Immature natural killer cell (primary cell): ENCODE measurements around the gene P2RX7. TPM values are rescaled to one million over a fixed set of nuclear protein-coding genes. Genes with fewer than 3 reads are reported as not detected.

Experiments
- DNase-seq, 3 donors: peaks; one replicate each; pipeline ENCODE4 v3.0.0; 2022; ENCODE audit warnings: mixed read lengths in 1 of 3
- H3K27ac Mint-ChIP-seq, 6 donors: one replicate each; pipeline ENCODE4 v1.8.0; 2020; ENCODE audit warnings: mixed read lengths in 6 of 6, mild to moderate bottlenecking in 5 of 6, inconsistent platforms in 4 of 6, moderate library complexity in 3 of 6
- H3K27me3 Mint-ChIP-seq, 3 donors: one replicate each; pipeline ENCODE4 v1.8.0; 2020 to 2021; ENCODE audit warnings: low read depth in 3 of 3, mild to moderate bottlenecking in 3 of 3, mixed read lengths in 3 of 3, moderate library complexity in 3 of 3, inconsistent platforms in 1 of 3
- H3K36me3 Mint-ChIP-seq, 3 donors: one replicate each; pipeline ENCODE4 v1.8.0; 2020; ENCODE audit warnings: mixed read lengths in 3 of 3, inconsistent platforms in 2 of 3, mild to moderate bottlenecking in 2 of 3
- H3K4me1 Mint-ChIP-seq, 2 donors: one replicate each; pipeline ENCODE4 v1.8.0; 2020; ENCODE audit warnings: inconsistent platforms in 2 of 2, mild to moderate bottlenecking in 2 of 2, mixed read lengths in 2 of 2, moderate library complexity in 1 of 2
- H3K4me3 Mint-ChIP-seq, 5 donors: one replicate each; pipeline ENCODE4 v1.8.0; 2020; ENCODE audit warnings: mild to moderate bottlenecking in 5 of 5, mixed read lengths in 5 of 5, inconsistent platforms in 3 of 5, moderate library complexity in 3 of 5
- H3K9me3 Mint-ChIP-seq, 6 donors: one replicate each; pipeline ENCODE4 v1.8.0; 2020; ENCODE audit warnings: mild to moderate bottlenecking in 6 of 6, mixed read lengths in 6 of 6, inconsistent platforms in 4 of 6, moderate library complexity in 3 of 6
- polyA plus RNA-seq, 3 donors: library from polyadenylated mRNA; unstranded; fragments of 300-500 nt; fragmentation: Illumina TruSeq; gene quantifications; one replicate each; pipeline ENCODE4 v1.2.3, GENCODE V29; 2021

Gene P2RX7
- 10 to 100 TPM in 2 of 3 donors, 1 to 10 TPM in 1; 7.5 to 17.4 (median 12.9) TPM for polyA plus RNA-seq

DNA sequence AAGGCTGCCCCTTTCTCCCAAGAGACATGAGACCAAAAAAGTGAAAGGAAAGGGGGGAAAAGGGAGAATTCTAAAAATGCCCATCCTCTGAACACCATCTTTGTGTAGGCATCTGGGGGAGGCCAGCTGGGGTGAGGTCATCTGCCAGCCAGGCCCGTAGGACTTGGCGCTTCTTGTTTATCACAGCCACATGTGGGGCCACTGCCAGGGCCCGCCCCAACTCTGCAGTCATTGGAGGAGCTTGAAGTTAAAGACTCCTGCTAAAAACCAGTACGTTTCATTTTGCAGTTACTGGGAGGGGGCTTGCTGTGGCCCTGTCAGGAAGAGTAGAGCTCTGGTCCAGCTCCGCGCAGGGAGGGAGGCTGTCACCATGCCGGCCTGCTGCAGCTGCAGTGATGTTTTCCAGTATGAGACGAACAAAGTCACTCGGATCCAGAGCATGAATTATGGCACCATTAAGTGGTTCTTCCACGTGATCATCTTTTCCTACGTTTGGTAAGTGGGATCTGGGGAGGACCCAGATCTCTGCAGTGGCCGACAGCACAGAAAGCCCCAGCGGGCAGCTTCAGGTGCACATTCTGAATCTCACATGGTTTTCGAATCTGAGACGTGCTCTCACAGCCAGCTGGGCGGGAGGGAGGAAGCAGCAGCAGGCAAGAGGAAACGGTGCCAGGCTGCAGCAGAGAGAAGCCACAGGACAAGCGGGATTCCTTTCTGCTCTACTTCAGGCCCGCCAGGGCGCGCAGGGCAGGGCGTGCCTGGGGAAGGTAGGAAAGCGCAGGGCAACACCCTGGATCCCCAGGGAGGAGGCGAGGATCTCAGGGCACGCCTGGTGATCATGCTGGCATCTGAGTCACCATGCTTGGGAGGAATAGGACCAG is at the start of gene P2RX7:
Gene P2RX7 (plus strand): TSS at position 276 of the 881 bp plus-strand sequence. CDS start 95 bp downstream, at position 371.
- peak; percentile 34 to 42 (median 35) for DNase-seq
- H3K36me3 Mint-ChIP-seq = peaks cover 0 to 5% (median 4%) of the 10 kb centered on the region in 3 donors
- H3K4me3 Mint-ChIP-seq = peak within 1 kb of the TSS; percentile 90 to 98 (median 93)
- peaks cover 61 to 77% of the 10 kb centered on the region in 2 donors for H3K4me1 Mint-ChIP-seq
- peaks cover 0 to 16% (median 4%) of the 10 kb centered on the region in 3 donors for H3K27me3 Mint-ChIP-seq
- no peaks in the 10 kb centered on the region for H3K9me3 Mint-ChIP-seq
- peak within 1 kb of the TSS; percentile 79 to 90 (median 88) for H3K27ac Mint-ChIP-seq

DNA sequence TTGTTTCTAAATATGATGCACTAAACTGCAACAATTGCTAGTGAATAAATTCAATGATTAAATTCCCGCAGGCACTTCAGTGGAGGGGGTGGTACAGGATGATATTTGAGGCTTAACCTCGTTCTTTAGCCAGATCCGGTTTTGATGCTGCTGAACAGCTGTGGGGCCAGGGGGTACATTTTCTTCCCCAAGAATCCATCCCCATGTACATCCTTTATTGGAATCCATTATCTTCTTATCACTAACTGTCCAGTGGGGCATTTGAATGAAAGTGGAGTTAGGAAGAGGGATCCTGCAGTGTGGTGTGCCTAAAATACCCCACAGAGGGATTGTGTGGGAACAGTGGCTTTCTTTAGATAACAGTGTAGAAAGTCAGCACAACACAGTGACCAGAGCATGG is 48.4 kb upstream of the P2RX7 start:
- no peak overlapping the region for H3K4me3 Mint-ChIP-seq
- H3K9me3 Mint-ChIP-seq = no peaks in the 10 kb centered on the region
- H3K4me1 Mint-ChIP-seq = peaks cover 15 to 25% of the 10 kb centered on the region in 2 donors
- H3K36me3 Mint-ChIP-seq = no peaks in the 10 kb centered on the region
- H3K27me3 Mint-ChIP-seq = peaks cover 1 to 2% (median 2%) of the 10 kb centered on the region in 3 donors
- no peak for DNase-seq
- H3K27ac Mint-ChIP-seq = no peak overlapping the region

DNA sequence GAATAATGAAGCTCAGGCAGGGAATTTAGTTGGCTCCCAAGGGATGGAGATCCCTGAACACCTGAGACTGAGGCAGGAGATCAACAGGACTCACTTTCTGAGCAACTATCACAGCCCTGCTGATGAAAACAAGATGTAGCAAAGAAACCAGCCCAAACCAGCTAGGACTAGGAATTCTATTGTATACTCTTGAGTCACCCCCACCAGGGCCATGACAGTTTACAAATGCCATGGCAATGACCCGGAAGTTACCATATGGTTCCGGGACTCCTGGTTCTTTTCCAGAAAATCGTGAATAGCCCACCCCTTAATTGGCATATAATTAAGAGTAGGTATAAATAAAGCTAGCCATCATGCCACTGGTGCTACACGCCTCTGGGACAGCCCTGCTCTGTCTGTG is 47.6 kb upstream of the P2RX7 start:
- Mint-ChIP-seq H3K36me3 (no peaks in the 10 kb centered on the region), H3K4me3 (no peak overlapping the region), H3K27me3 (peaks cover 1 to 2% (median 2%) of the 10 kb centered on the region in 3 donors), H3K4me1 (peaks cover 17 to 25% of the 10 kb centered on the region in 2 donors), H3K9me3 (no peaks in the 10 kb centered on the region), H3K27ac (no peak overlapping the region)
- DNase-seq = no peak

DNA sequence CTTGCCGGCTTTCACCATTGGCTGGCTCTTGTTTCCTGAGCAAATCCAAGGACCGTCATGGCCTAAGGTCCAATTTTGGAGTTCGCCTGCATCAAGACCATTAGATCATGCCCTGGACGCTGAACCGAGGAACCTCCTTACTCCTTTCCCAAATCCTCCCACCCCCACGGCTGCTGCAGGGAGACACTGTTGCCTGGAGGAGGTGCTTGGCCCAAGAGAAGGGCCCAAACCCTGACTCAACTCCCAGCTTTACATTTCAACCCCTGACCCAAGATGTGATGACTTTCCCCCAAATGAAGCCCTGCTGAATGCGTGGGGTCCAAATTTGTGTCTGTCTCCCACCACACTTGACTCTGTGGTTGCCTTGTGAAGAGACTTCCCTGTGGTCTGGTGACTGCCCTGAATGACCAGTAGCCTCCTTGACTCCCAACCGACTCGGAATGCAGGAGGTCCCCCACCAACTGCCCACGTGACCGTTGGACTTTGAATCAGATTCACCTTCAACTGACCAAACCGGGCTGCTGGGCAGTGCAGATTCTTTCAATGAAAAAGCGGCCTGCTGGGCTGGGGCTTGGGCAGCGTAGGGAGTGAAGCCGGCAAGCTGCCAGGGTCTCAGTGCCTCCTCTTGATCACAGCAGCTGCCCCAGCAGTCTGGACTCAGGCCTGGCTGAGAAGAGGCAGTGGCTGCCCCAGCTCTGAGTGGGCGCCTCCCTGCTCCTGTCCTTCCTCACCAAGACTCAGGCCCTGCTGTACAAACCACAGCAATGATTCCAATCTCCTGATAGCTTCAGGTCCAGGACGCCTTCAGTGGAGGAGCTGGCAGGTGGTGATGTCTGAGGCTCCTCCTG is 46.9 kb upstream of the P2RX7 start:
- H3K27me3 Mint-ChIP-seq = peaks cover 1 to 6% (median 2%) of the 10 kb centered on the region in 3 donors
- no peak overlapping the region for H3K4me3 Mint-ChIP-seq
- H3K27ac Mint-ChIP-seq = no peak overlapping the region
- H3K4me1 Mint-ChIP-seq = peaks cover 18 to 25% of the 10 kb centered on the region in 2 donors
- no peak for DNase-seq
- no peaks in the 10 kb centered on the region for H3K9me3 Mint-ChIP-seq
- no peaks in the 10 kb centered on the region for H3K36me3 Mint-ChIP-seq

DNA sequence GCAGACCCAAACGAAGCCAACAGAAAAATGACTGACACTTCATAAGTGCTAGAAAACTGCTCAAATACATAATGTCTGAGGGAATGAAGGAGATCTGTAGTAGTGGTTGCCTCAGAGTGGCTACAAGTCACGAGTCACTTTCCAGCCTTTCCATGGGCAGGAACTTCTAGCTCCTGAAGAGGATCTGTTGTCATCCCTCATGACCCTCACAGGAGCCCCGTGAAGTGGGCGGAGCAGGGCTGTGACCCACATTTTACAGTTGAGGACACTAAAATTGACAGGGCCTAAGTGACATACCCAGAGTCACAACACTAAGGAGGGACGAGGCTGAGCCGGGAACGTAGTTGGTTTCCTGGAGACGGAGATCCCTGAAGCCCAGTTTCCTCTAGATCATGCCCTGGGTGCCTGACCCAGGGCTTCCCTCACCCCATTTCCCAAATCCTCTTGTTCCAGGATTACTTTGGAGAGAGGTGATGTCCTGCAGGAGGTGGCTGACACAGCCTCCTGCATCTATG is 45.8 kb upstream of the P2RX7 start:
- Mint-ChIP-seq H3K4me3 (no peak overlapping the region), H3K27me3 (peaks cover 1 to 3% (median 2%) of the 10 kb centered on the region in 3 donors), H3K36me3 (no peaks in the 10 kb centered on the region), H3K9me3 (no peaks in the 10 kb centered on the region), H3K27ac (peak overlapping the region in 1 of 6 donors; percentile 47), H3K4me1 (peaks cover 28 to 36% of the 10 kb centered on the region in 2 donors)
- no peak for DNase-seq

DNA sequence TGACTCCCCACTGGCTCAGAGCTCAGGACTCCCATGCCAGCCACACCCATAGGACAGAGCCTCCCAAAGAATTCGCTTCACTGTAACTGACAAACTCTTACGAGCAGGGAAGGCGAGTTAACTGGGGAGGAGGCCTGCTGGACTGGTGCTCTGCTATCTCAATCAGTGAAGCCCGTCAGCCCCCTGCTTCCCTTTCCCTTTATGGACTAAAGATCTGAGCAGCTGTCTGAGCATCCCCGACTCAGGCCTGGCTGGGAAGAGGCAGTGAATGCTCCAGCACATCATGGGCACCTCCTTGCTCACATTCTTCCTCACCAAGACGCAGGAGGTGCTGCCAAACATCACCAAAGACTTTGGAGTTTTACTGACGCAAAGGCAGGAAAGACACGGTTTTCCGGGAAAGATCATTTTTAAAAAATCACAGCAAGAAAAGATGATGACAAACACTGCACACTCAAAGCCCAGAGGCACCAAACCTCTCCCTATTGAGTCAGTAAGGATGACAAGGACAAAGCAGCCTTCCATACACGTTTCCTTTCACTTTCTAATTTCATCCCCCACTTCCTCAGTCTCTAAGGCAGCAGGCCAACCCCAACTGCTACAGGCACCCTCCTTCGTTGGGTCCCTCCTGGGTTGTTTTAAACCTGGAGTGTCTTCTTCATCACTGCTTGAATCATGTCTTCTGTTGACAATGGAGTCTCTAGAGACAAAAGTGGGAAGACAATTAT is 45.0 kb upstream of the P2RX7 start:
- Mint-ChIP-seq H3K27ac (peak overlapping the region in 3 of 6 donors; percentile 47 to 80 (median 47)), H3K36me3 (no peaks in the 10 kb centered on the region), H3K4me3 (no peak overlapping the region), H3K9me3 (no peaks in the 10 kb centered on the region), H3K27me3 (peaks cover 1 to 3% (median 2%) of the 10 kb centered on the region in 3 donors), H3K4me1 (peaks cover 36 to 44% of the 10 kb centered on the region in 2 donors)
- no peak for DNase-seq

DNA sequence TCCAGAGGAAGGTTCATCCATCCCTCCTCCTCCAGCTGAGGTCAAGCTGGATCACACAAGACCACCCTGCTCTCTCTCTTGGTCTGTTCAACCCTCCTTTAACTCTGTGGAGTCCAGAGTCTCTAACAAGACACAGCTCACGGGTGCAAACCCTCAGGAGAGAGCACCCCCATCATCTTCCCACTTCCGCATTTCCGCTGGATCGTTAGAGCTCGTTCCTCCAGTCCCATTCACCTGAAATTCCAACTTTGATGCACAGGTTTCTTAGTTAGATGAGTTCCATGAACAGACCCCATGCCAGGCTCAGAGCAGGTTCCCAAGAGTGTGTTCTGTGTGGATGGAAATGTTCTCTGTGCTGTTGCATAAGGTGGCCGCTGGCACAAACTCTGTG is 44.5 kb upstream of the P2RX7 start:
- Mint-ChIP-seq H3K27me3 (peaks cover 3 to 6% (median 5%) of the 10 kb centered on the region in 3 donors), H3K4me3 (no peak overlapping the region), H3K4me1 (peaks cover 41 to 50% of the 10 kb centered on the region in 2 donors), H3K9me3 (no peaks in the 10 kb centered on the region), H3K27ac (no peak overlapping the region), H3K36me3 (no peaks in the 10 kb centered on the region)
- no peak for DNase-seq

DNA sequence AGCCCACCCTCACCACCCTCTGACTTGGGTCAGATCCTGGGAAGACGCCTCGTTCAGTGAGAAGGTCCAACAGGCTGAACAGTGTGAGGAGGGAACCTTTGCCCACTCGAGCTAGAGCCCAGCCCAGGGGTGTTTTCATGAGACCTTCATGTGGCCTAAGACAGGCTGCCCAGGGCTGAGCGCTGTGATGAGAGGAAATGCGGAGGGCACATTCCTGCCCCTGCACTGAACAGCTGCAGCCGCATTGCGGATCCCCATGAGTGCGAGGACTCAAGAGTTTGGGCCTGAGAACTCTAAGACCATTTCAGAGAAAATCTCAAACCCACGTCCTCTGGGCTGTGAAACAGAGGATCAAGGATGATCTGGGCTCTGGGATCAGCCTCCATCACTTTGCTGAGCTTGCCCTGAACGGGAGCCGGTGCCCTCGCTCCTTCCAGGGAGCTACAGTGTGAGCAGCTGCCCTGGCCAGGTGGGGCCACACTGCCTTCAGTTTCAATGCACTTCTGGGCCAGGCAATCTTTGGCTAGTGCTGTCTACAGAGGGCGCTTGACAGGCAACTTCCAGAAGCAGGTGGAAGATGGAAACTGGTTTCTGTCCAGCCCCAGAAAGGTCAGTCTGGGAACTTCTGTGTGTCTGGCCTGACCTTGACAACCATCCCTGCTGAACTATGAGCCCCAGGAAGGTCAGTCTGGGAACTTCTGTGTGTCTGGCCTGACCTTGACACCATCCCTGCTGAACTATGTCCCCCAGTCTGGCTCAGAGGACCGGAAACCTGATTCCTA is 43.5 kb upstream of the P2RX7 start:
- H3K4me1 Mint-ChIP-seq = peaks cover 47 to 57% of the 10 kb centered on the region in 2 donors
- H3K27me3 Mint-ChIP-seq = peaks cover 2 to 6% (median 5%) of the 10 kb centered on the region in 3 donors
- no peak overlapping the region for H3K27ac Mint-ChIP-seq
- no peaks in the 10 kb centered on the region for H3K9me3 Mint-ChIP-seq
- H3K36me3 Mint-ChIP-seq = no peaks in the 10 kb centered on the region
- DNase-seq = no peak
- no peak overlapping the region for H3K4me3 Mint-ChIP-seq

DNA sequence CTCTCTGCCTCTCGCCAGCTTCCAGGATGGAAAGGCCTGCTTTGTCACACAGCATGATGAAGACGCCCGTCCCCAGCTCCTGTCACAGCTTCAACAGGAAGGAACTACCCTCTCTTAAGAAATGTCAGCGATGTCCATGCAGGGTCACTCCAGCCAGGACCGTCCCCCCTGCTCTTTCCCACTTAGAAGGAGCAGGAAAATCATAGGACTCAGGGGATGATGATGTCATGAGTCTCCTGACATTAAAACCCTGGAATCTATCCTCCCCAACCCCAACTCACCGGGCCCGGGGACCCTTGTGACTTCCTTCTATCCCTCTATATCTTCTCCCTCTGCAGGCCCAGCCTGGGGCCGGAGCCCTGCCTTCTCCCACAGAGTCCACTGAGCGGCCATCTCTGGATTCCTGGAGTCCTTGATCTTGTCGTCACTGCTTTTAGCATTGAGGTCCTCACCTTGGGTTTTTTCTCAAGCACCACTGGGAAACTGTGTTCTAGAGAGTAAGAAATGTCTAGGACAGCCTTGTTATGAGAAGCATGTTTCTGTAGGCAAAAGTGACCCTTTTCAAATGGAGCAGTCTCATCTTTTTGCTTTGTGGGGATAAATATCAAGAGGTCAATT is 42.8 kb upstream of the P2RX7 start:
- Mint-ChIP-seq H3K4me1 (peaks cover 53 to 64% of the 10 kb centered on the region in 2 donors), H3K36me3 (no peaks in the 10 kb centered on the region), H3K27ac (no peak overlapping the region), H3K4me3 (no peak overlapping the region), H3K9me3 (no peaks in the 10 kb centered on the region), H3K27me3 (peaks cover 2 to 6% (median 5%) of the 10 kb centered on the region in 3 donors)
- no peak for DNase-seq

DNA sequence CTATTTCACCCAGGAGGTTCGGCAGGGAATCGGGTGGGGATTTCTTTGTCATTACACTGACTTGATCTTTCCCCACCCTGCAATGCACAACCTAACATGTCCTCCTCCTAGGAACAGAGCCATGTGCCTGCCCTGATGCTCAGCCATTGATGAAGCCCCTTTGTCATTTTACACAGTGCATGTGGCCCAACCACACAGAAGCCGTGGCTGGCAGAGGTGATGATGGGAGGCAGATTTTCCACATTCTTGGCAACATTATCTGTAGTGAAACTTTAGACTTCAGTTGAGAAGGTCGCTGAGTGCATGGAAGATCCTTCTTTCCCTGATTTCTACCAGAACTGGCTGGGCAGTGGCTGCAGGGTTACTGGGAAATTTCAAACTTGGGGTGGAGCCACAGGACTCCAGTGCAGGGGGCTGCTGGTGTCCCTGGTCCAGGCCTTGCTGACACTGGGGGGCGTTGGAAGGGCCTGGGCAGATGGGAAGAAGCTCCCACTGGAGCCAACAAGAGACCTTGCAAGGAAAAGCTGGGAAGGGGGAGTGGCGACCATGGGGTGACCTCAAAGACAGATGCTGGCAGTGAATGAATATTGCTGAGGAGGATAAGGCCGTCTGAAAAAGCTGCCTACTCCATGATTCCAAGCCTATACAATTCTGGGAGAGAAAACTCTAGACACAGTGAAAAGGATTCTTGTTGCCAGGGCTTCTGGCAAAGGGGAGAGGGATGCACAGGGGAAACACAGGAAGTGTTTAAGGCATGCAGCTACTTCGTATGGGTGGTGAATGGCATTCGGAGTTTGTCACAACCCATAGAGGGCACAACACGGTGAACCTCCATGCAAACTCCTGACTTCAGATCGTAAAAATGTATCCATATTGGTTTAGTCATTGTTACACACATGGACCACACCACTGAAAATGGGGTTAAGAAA is 41.8 kb upstream of the P2RX7 start:
- H3K36me3 Mint-ChIP-seq = no peaks in the 10 kb centered on the region
- H3K9me3 Mint-ChIP-seq = no peaks in the 10 kb centered on the region
- peak overlapping the region in 1 of 6 donors; percentile 47 for H3K27ac Mint-ChIP-seq
- peaks cover 62 to 73% of the 10 kb centered on the region in 2 donors for H3K4me1 Mint-ChIP-seq
- peak overlapping the region in 2 of 5 donors; percentile 29 to 50 for H3K4me3 Mint-ChIP-seq
- peaks cover 5 to 7% (median 6%) of the 10 kb centered on the region in 3 donors for H3K27me3 Mint-ChIP-seq
- DNase-seq = no peak

DNA sequence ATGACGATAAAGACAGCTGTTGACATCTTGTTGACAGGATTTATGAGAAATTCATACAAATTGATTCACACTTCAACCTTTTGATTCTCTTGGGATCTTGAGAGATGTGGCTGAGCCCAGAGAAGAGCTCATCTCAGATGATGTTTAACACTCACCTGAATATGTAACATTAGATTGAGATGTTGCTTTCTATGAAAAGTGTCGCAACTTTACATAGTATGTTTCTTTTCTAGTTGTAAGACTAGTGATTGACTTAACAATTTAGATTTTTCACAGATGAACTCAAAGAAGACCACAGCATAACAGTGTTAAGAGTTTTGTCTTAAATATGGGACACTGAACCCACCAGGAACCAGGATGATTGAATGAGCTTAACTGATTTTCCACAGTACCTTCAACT is 40.6 kb upstream of the P2RX7 start:
- peaks cover 5 to 7% (median 6%) of the 10 kb centered on the region in 3 donors for H3K27me3 Mint-ChIP-seq
- peaks cover 66 to 73% of the 10 kb centered on the region in 2 donors for H3K4me1 Mint-ChIP-seq
- peak overlapping the region; percentile 75 to 86 (median 83) for H3K4me3 Mint-ChIP-seq
- DNase-seq = no peak
- H3K9me3 Mint-ChIP-seq = no peaks in the 10 kb centered on the region
- H3K27ac Mint-ChIP-seq = peak overlapping the region; percentile 81 to 90 (median 86)
- H3K36me3 Mint-ChIP-seq = no peaks in the 10 kb centered on the region
